Measurements from ENCODE around the gene PABPN1L.

Gene PABPN1L

GRCh38 chr16:88906535-88907105 is 40.2 kb upstream of the PABPN1L start:
- no peak for DNase-seq (ENCODE audit: low read depth)
- no peak overlapping the region for H3K4me3 ChIP-seq (ENCODE audit: low read depth, low read length)
- no peak for TF ChIP-seq CTCF (conservative IDR thresholded peaks at IDR 0.05; ENCODE audit: low read depth, low read length)

GRCh38 chr16:88906020-88906419 is 39.6 kb upstream of the PABPN1L start:
- H3K4me3 ChIP-seq (ENCODE audit: low read depth, low read length) = no peak overlapping the region
- DNase-seq (ENCODE audit: low read depth) = no peak
- no peak for TF ChIP-seq CTCF (conservative IDR thresholded peaks at IDR 0.05; ENCODE audit: low read depth, low read length)

- no peak overlapping the region for H3K4me3 ChIP-seq (ENCODE audit: low read depth, low read length)
- DNase-seq (ENCODE audit: low read depth) = no peak
- TF ChIP-seq CTCF (conservative IDR thresholded peaks at IDR 0.05; ENCODE audit: low read depth, low read length) = no peak
Measured at GRCh38 chr16:88905563-88905962, 39.1 kb upstream of the PABPN1L start.

- no peak for TF ChIP-seq CTCF (conservative IDR thresholded peaks at IDR 0.05; ENCODE audit: low read depth, low read length)
- DNase-seq (ENCODE audit: low read depth) = no peak
- no peak overlapping the region for H3K4me3 ChIP-seq (ENCODE audit: low read depth, low read length)
Measured at GRCh38 chr16:88904676-88905365, 38.4 kb upstream of the PABPN1L start.

- TF ChIP-seq CTCF (conservative IDR thresholded peaks at IDR 0.05; ENCODE audit: low read depth, low read length) = no peak
- H3K4me3 ChIP-seq (ENCODE audit: low read depth, low read length) = no peak overlapping the region
- no peak for DNase-seq (ENCODE audit: low read depth)
Measured at GRCh38 chr16:88903267-88903666, 36.8 kb upstream of the PABPN1L start.

- TF ChIP-seq CTCF (conservative IDR thresholded peaks at IDR 0.05; ENCODE audit: low read depth, low read length) = no peak
- no peak for DNase-seq (ENCODE audit: low read depth)
- H3K4me3 ChIP-seq (ENCODE audit: low read depth, low read length) = no peak overlapping the region
Measured at GRCh38 chr16:88902744-88903143, 36.3 kb upstream of the PABPN1L start.

Data from choroid plexus epithelial cell (primary cell).